HepG2 (cell line): ENCODE data around the gene EXOC7. TPM values are rescaled to one million over a fixed set of nuclear protein-coding genes. Genes with fewer than 3 reads are reported as not detected.
A peak's percentile ranks its signal among the peaks of the same experiment; 100 is the strongest.

Experiments used
- ATRX ChIP-seq: sonication (generic); formaldehyde crosslinking; IDR thresholded peaks from 2 replicates; pipeline ENCODE4 v1.4.0; 2020; ENCODE audit warnings: missing genetic modification reagents, borderline replicate concordance
- CCAR2 ChIP-seq: fragments of 200-400 bp; formaldehyde crosslinking; optimal IDR thresholded peaks from 2 replicates; pipeline ENCODE3; 2018; ENCODE audit warnings: low read depth, mild to moderate bottlenecking, low read length, moderate library complexity
- EED ChIP-seq: sonication (generic); formaldehyde crosslinking; IDR thresholded peaks from 2 replicates; pipeline ENCODE4 v1.5.0; 2020; ENCODE audit warnings: mild to moderate bottlenecking, missing genetic modification reagents
- FOXA3 ChIP-seq: IDR thresholded peaks from 2 replicates; pipeline ENCODE4 v1.6.1; 2016; ENCODE audit warnings: missing genetic modification reagents, missing compliant biosample characterization
- GLI4 ChIP-seq: sonication (generic); formaldehyde crosslinking; IDR thresholded peaks from 2 replicates; pipeline ENCODE4 v1.5.1; 2020; ENCODE audit warnings: missing genetic modification reagents, mild to moderate bottlenecking, moderate library complexity, borderline replicate concordance
- HIVEP1 ChIP-seq: sonication (generic); formaldehyde crosslinking; IDR thresholded peaks from 2 replicates; pipeline ENCODE4 v1.4.0; 2020; ENCODE audit warnings: mild to moderate bottlenecking, missing genetic modification reagents
- HOXA5 ChIP-seq: sonication (generic); formaldehyde crosslinking; IDR thresholded peaks from 2 replicates; pipeline ENCODE4 v1.4.0; 2020; ENCODE audit warnings: missing genetic modification reagents
- KLF6 ChIP-seq: IDR thresholded peaks from 2 replicates; pipeline ENCODE4 v1.8.0; 2016; ENCODE audit warnings: missing biosample characterization, missing genetic modification reagents
- MAFG ChIP-seq: sonication (generic); formaldehyde crosslinking; IDR thresholded peaks from 2 replicates; pipeline ENCODE4 v1.5.1; 2020; ENCODE audit warnings: mild to moderate bottlenecking, missing genetic modification reagents
- MIXL1 ChIP-seq: IDR thresholded peaks from 2 replicates; pipeline ENCODE4 v1.6.1; 2016
- NR1H2 ChIP-seq: sonication (generic); formaldehyde crosslinking; IDR thresholded peaks from 2 replicates; pipeline ENCODE4 v1.8.1; 2022; ENCODE audit warnings: low read depth, missing genetic modification reagents, borderline replicate concordance
- PPARG ChIP-seq: conservative IDR thresholded peaks from 2 replicates; pipeline ENCODE4 v1.6.1; 2016; ENCODE audit warnings: missing biosample characterization, missing genetic modification reagents
- RFX3 ChIP-seq: IDR thresholded peaks from 2 replicates; pipeline ENCODE4 v1.6.1; 2016; ENCODE audit warnings: missing biosample characterization, missing genetic modification reagents
- SALL2 ChIP-seq: sonication (generic); formaldehyde crosslinking; IDR thresholded peaks from 2 replicates; pipeline ENCODE4 v1.8.1; 2023; ENCODE audit warnings: mild to moderate bottlenecking, missing genetic modification reagents, inconsistent platforms
- SCMH1 ChIP-seq: sonication (generic); formaldehyde crosslinking; IDR thresholded peaks from 2 replicates; pipeline ENCODE4 v1.9.0; 2021; ENCODE audit warnings: missing genetic modification reagents, mild to moderate bottlenecking, borderline replicate concordance
- TBL1XR1 ChIP-seq: fragments of 150-350 bp; IDR thresholded peaks from 2 replicates; pipeline ENCODE4 v1.6.1; 2014; ENCODE audit warnings: borderline replicate concordance, low read length; ENCODE audit not compliant: partially characterized antibody
- XBP1 ChIP-seq: sonication (generic); formaldehyde crosslinking; IDR thresholded peaks from 2 replicates; pipeline ENCODE4 v1.5.0; 2020; ENCODE audit warnings: missing genetic modification reagents
- YEATS2 ChIP-seq: sonication (generic); formaldehyde crosslinking; IDR thresholded peaks from 2 replicates; pipeline ENCODE4 v1.4.0; 2020; ENCODE audit warnings: missing genetic modification reagents, borderline replicate concordance
- ZNF225 ChIP-seq: sonication (generic); formaldehyde crosslinking; IDR thresholded peaks from 2 replicates; pipeline ENCODE4 v1.4.0; 2020; ENCODE audit warnings: mild to moderate bottlenecking, missing genetic modification reagents
- ZNF275 ChIP-seq: sonication (generic); formaldehyde crosslinking; IDR thresholded peaks from 2 replicates; pipeline ENCODE4 v1.8.0; 2022; ENCODE audit warnings: missing genetic modification reagents, mild to moderate bottlenecking, inconsistent platforms, borderline replicate concordance
- ZNF382 ChIP-seq: sonication (generic); formaldehyde crosslinking; IDR thresholded peaks from 2 replicates; pipeline ENCODE4 v1.5.0; 2020; ENCODE audit warnings: missing genetic modification reagents, mild to moderate bottlenecking, borderline replicate concordance
- ZNF549 ChIP-seq: sonication (generic); formaldehyde crosslinking; IDR thresholded peaks from 2 replicates; pipeline ENCODE4 v1.5.0; 2020; ENCODE audit warnings: missing genetic modification reagents
- ZNF619 ChIP-seq: sonication (generic); formaldehyde crosslinking; IDR thresholded peaks from 2 replicates; pipeline ENCODE4 v1.4.0; 2020; ENCODE audit warnings: mild to moderate bottlenecking, missing genetic modification reagents
- ZNF713 ChIP-seq: sonication (generic); formaldehyde crosslinking; IDR thresholded peaks from 2 replicates; pipeline ENCODE4 v1.4.0; 2020; ENCODE audit warnings: mild to moderate bottlenecking, missing genetic modification reagents
- ZNF777 ChIP-seq: sonication (generic); formaldehyde crosslinking; IDR thresholded peaks from 2 replicates; pipeline ENCODE4 v1.4.0; 2020; ENCODE audit warnings: missing genetic modification reagents
- polyA plus RNA-seq, 8 experiments: library from polyadenylated mRNA; depleted of rRNA in 3 of 8; stranded (reverse) in 7 of 8; unstranded in 1 of 8; fragments of >200 nt; fragmentation: Illumina TruSeq in 4 of 8; extraction: Trizol in 4 of 8; gene quantifications; 2 replicates each; pipeline versions ENCODE4 v1.2.1 to v1.2.3, GENCODE V29; 2011 to 2016; ENCODE audit warnings: low read depth in 4 of 8, missing spikeins in 1 of 8, mixed read lengths in 1 of 8; ENCODE audit not compliant: insufficient read depth in 1 of 8
- total RNA-seq, 5 experiments: library from RNA; depleted of rRNA; stranded (reverse); fragments of >200 nt; fragmentation: Illumina TruSeq; extraction: Trizol; gene quantifications; 2 replicates each; pipeline ENCODE4 v1.2.3, GENCODE V29; 2016; ENCODE audit warnings: low read depth in 1 of 5
- TF ChIP-seq, protein P1 (sequence below): sonication (generic); formaldehyde crosslinking; IDR thresholded peaks from 2 replicates; pipeline ENCODE4 v1.4.0; 2020; ENCODE audit warnings: mild to moderate bottlenecking, missing genetic modification reagents

Gene EXOC7
- total and polyA plus RNA-seq, 2 of the 13 experiments (the other 11 are each of a cell fraction or from before 2014, with no cell fraction given): 86.9 to 116 TPM

DNA sequence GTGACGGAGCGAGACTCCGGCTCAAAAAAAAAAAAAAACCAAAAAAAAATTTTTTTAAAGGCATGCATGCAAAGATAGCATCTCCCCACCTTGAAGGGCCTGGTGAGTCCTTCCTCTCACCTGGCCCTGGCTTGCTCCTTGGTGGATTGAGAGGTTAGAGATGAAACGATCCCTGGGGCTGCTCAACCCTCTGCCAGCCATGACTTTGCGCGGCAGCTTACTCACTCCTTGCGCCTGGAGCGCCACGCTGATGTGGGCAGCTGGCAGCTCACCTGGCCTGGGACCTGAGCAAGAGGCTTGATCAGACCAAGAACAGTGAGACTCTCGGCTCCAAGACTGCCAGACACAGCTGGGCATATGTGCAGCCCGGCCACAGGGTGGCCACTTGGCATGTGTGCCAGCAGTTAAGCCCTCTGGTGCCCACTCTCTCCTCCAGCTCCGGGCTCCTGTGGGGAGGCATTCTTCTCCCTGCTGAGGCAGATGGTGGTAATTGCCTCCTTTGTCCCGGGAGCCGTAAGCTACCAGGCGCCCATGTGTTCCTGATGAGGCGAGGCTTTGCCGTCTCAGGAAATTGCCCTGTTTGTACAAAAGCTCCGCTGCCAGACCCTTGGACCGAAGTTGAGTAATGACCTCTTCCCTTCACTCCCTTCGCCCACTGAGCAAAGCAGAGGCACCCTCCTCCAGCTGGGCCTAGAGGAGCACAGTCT, 71.4 kb downstream of the EXOC7 start (continued):
- TF ChIP-seq ZNF225 (CRISPR knock-in tag): no peak
- TF ChIP-seq YEATS2 (CRISPR knock-in tag): peak; percentile 68
- no peak for TF ChIP-seq CCAR2
- no peak for TF ChIP-seq MAFG (CRISPR knock-in tag)
- no peak for TF ChIP-seq EED (CRISPR knock-in tag)
- TF ChIP-seq HIVEP1: no peak
- TF ChIP-seq ZNF777: peak; percentile 64
- TF ChIP-seq SALL2 (CRISPR knock-in tag): no peak; the same call in 1 of the 2 replicates
- TF ChIP-seq RFX3 (CRISPR knock-in tag): no peak
- peak; percentile 70 for TF ChIP-seq MIXL1 (CRISPR knock-in tag)
- TF ChIP-seq KLF6: no peak
- no peak for TF ChIP-seq ZNF382 (CRISPR knock-in tag)
- no peak for TF ChIP-seq GLI4 (CRISPR knock-in tag)
- TF ChIP-seq TBL1XR1: no peak
- TF ChIP-seq XBP1 (CRISPR knock-in tag): no peak
- TF ChIP-seq SCMH1: no peak
- TF ChIP-seq PPARG (CRISPR knock-in tag): peak; percentile 73
- no peak for TF ChIP-seq ATRX (CRISPR knock-in tag)
- peak; percentile 66; the same call in 1 of the 2 replicates for TF ChIP-seq HOXA5
- TF ChIP-seq FOXA3 (CRISPR knock-in tag): peak; percentile 49
- TF ChIP-seq, protein P1, sequence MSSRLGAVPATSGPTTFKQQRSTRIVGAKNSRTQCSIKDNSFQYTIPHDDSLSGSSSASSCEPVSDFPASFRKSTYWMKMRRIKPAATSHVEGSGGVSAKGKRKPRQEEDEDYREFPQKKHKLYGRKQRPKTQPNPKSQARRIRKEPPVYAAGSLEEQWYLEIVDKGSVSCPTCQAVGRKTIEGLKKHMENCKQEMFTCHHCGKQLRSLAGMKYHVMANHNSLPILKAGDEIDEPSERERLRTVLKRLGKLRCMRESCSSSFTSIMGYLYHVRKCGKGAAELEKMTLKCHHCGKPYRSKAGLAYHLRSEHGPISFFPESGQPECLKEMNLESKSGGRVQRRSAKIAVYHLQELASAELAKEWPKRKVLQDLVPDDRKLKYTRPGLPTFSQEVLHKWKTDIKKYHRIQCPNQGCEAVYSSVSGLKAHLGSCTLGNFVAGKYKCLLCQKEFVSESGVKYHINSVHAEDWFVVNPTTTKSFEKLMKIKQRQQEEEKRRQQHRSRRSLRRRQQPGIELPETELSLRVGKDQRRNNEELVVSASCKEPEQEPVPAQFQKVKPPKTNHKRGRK (CRISPR knock-in tag): no peak
- TF ChIP-seq ZNF713 (CRISPR knock-in tag): no peak
- TF ChIP-seq ZNF549 (CRISPR knock-in tag): peak; percentile 96
- no peak for TF ChIP-seq ZNF619 (CRISPR knock-in tag)
- TF ChIP-seq NR1H2: 0 out of 2 replicates have a peak, but pooled peaks have one; percentile 56
- TF ChIP-seq ZNF275 (CRISPR knock-in tag): no peak
